Measurements from ENCODE around the gene PLEKHD1.
"Not testable (repeated sequence)": the region's sequence is repeated elsewhere in the genome, so short reads cannot be mapped to it uniquely, and the experiment has no call there.

PLEKHD1 gene

DNA sequence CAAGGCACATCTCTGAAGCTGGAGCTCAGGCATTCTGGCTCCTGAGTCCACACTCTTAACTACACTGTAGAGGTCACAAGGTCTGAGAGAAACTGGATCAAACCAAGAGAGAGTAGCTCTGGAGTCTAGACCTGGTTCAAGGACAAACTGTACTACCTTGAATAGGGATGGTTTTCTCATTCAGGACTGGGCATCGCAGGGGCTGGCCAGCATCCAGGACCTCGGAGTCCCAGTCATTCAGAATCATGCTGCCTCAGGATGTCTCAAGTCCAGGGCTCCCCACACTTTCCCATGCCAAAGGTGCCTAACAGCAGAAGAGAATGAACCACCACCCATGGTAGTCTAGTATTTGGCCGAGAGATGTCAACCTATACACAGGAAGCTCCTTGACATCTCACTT is 13.1 kb upstream of the PLEKHD1 start:
- TF ChIP-seq, protein P1, sequence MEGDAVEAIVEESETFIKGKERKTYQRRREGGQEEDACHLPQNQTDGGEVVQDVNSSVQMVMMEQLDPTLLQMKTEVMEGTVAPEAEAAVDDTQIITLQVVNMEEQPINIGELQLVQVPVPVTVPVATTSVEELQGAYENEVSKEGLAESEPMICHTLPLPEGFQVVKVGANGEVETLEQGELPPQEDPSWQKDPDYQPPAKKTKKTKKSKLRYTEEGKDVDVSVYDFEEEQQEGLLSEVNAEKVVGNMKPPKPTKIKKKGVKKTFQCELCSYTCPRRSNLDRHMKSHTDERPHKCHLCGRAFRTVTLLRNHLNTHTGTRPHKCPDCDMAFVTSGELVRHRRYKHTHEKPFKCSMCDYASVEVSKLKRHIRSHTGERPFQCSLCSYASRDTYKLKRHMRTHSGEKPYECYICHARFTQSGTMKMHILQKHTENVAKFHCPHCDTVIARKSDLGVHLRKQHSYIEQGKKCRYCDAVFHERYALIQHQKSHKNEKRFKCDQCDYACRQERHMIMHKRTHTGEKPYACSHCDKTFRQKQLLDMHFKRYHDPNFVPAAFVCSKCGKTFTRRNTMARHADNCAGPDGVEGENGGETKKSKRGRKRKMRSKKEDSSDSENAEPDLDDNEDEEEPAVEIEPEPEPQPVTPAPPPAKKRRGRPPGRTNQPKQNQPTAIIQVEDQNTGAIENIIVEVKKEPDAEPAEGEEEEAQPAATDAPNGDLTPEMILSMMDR (IDR thresholded peaks at IDR 0.05; ENCODE audit: low read depth, low read length) = no peak
- no peak for DNase-seq (ENCODE audit: low read depth, low spot score)
- no peak overlapping the region for H3K4me3 ChIP-seq (ENCODE audit: low read depth, low read length)
- in situ Hi-C loops (cut with HindIII; ENCODE audit: low sequenced_read_pairs) = no loop called here

DNA sequence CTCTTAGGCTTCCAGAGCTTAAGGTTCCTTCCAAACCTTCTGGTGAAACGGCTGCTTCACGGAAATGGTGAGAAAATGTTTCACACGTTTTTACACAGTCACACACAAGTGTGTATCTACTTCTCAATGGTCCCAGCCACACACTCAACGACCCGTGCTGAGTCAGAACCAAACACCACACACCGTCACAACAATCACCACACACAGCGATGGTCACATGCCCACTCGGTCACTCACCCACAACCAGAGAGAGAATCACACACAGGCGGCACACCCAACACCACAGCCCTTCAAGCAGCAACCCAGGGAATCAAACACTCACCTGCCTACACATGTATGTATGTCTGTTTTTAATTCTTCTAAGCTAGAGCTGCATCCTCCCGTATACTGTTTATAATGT is 12.6 kb upstream of the PLEKHD1 start:
- in situ Hi-C loops (cut with HindIII; ENCODE audit: low sequenced_read_pairs) = no loop called here
- H3K4me3 ChIP-seq (ENCODE audit: low read depth, low read length) = no peak overlapping the region
- no peak for DNase-seq (ENCODE audit: low read depth, low spot score)
- TF ChIP-seq, protein P1 (IDR thresholded peaks at IDR 0.05; ENCODE audit: low read depth, low read length) = no peak

DNA sequence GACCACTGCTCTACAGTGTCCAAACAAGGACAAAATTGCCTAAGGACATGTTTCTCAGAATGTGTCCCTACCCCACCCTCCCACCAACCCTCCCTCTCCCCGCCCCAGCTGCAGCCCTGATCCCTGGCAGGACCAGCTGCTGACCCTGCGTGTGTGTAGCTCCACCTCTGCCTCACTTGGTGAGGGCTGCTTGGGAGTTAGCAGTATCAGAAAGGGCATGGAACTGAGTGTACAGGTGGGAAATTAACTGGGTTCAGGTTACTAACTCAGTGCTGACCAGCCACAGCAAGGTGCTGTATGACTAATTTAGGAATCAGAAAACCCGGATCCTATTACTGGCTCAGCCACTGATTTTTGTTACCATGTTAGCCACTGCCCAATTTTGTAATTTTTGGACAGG is 11.3 kb upstream of the PLEKHD1 start:
- H3K4me3 ChIP-seq (ENCODE audit: low read depth, low read length) = no peak overlapping the region
- TF ChIP-seq, protein P1 (IDR thresholded peaks at IDR 0.05; ENCODE audit: low read depth, low read length) = no peak
- no peak for DNase-seq (ENCODE audit: low read depth, low spot score)
- in situ Hi-C loops (cut with HindIII; ENCODE audit: low sequenced_read_pairs) = no loop called here

DNA sequence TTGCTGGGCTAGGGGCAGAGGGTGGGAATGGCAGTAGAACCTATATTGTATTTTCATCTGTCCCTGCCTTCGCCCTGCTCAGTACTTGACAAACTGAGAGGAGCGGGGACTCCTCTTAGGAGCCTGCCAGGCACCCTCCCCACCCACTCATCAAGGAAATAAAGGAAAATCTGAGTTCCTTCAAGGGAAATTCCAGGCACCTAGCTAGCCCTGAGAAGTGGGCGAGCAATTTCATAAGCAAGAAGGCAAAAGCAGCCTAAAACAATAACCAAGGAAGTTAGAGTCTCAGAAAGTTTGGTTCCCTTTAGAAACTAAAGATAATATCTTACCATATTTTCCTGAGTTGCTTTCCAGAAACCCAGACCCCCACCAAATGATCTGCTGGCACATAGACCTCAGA is 10.6 kb upstream of the PLEKHD1 start:
- in situ Hi-C loops (cut with HindIII; ENCODE audit: low sequenced_read_pairs) = no loop called here
- DNase-seq (ENCODE audit: low read depth, low spot score) = no peak
- H3K4me3 ChIP-seq (ENCODE audit: low read depth, low read length) = no peak overlapping the region
- TF ChIP-seq, protein P1 (IDR thresholded peaks at IDR 0.05; ENCODE audit: low read depth, low read length) = no peak

DNA sequence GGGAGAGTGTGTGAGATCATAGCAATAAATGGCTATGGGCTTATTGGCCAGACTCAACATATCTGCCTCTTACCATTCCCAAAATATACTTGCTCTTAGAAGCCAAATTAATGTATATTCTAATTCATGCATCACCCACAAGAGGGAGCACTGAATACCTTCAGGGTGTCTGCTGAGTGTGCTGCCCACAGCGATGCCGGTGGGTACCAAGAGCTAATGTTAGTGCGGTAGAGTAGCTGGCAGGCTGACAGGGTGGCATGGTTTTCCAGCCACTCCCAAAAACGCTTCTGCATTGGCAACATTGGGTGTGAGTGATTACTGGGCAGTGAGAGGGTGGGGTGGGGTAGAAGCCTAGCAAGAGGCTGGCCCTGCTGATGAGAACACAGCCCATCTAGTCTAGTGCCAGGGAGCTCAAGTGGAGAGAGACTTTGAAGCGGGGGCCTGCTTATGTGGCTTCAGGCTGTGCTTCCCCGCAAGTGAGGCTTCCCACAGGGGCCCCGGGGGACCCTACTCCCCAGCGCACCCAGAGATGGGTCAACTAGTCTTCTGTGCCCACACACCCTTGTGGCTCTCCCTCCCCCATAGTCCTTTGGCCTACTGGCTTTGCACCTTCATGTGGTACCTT is 9.2 kb upstream of the PLEKHD1 start:
- DNase-seq (ENCODE audit: low read depth, low spot score) = peak; percentile 10
- in situ Hi-C loops (cut with HindIII; ENCODE audit: low sequenced_read_pairs) = no loop called here
- TF ChIP-seq, protein P1 (IDR thresholded peaks at IDR 0.05; ENCODE audit: low read depth, low read length) = peak; percentile 48
- H3K4me3 ChIP-seq (ENCODE audit: low read depth, low read length) = no peak overlapping the region

DNA sequence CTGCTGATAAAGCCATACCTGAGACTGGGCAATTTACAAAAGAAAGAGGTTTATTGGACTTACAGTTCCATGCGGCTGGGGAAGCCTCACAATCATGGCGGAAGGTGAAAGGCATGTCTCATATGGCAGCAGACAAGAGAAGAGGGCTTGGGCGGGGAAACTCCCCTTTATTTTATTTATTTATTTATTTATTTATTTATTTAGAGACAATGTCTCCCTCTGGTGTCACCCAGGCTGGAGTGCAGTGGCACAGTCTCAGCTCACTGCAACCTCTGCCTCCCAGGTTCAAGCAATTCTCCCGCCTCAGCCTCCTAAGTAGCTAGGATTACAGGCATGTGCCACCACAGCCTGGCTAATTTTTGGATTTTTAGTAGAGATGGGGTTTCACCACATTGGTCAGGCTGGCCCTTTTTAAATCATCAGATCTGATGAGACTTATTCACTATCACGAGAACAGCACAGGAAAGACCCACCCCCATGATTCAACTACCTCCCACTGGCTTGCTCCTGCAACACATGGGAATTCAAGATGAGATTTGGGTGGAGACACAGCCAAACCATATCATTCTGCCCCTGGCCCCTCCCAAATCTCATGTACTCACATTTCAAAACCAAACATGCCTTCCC is 7.6 kb upstream of the PLEKHD1 start:
- in situ Hi-C loops (cut with HindIII; ENCODE audit: low sequenced_read_pairs) = not testable (repeated sequence)

DNA sequence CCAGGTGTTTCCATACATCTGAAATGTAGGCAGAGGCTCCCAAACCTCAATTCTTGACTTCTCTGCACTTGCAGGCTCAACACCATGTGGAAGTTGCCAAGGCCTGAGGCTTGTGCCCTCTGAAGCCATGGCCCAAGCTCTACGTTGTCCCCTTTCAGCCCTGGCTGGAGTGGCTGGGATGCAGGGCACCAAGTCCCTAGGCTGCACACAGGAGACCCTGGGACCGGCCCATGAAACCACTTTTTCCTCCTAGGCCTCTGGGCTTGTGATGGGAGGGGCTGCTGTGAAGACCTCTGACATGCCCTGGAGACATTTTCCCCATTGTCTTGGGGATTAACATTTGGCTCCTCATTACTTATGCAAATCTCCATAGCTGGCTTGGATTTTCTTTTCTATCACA is 6.5 kb upstream of the PLEKHD1 start:
- H3K4me3 ChIP-seq (ENCODE audit: low read depth, low read length); in situ Hi-C loops (cut with HindIII; ENCODE audit: low sequenced_read_pairs); DNase-seq (ENCODE audit: low read depth, low spot score): not testable (repeated sequence)

More for the DNA sequence above, 7.6 kb upstream of the PLEKHD1 start:
- H3K4me3 ChIP-seq (ENCODE audit: low read depth, low read length); DNase-seq (ENCODE audit: low read depth, low spot score): not testable (repeated sequence)
